ENCODE data around the gene SPIB.

SPIB gene

GRCh38 chr19:50476224-50476906 lies 57.6 kb downstream of the SPIB start, which contains the start of the genes EMC10 and GARIN5A:
Gene EMC10, plus strand, starts transcription at chr19:50476507. Its CDS starts 38 bp downstream, at chr19:50476545.
Gene GARIN5A, minus strand, starts transcription at chr19:50476848. Its CDS starts 460 bp downstream, at chr19:50476388.
- peak; percentile 57 to 81 for DNase-seq

GRCh38 chr19:50476907-50477238 lies 58.1 kb downstream of the SPIB start:
- DNase-seq, result no peak

- DNase-seq, result no peak
Measured at GRCh38 chr19:50477751-50478515, 59.2 kb downstream of the SPIB start.

- DNase-seq, result no peak
Measured at GRCh38 chr19:50478901-50479715, 60.4 kb downstream of the SPIB start.

GRCh38 chr19:50479761-50480251 lies 61.1 kb downstream of the SPIB start:
- no peak for DNase-seq

GRCh38 chr19:50480281-50481111 lies 61.8 kb downstream of the SPIB start:
- DNase-seq, result no peak

Measured in SW 1271 (cell line).